Mesothelial cell of epicardium (in vitro differentiated cells): ENCODE data around the gene COX7A2L. TPM values are rescaled to one million over a fixed set of nuclear protein-coding genes. Genes with fewer than 3 reads are reported as not detected.

ENCODE experiments used
- DNase-seq, 2 experiments: peaks; one replicate each; pipeline ENCODE4 v3.0.0; 2021; ENCODE audit warnings: low spot score in 2 of 2; ENCODE audit not compliant: unreplicated experiment in 2 of 2
- H3K27ac Mint-ChIP-seq: 2 replicates; pipeline ENCODE4 v1.8.0; 2021; ENCODE audit warnings: mixed read lengths
- H3K27me3 Mint-ChIP-seq: 2 replicates; pipeline ENCODE4 v1.8.0; 2021; ENCODE audit warnings: low read depth, mixed read lengths
- H3K36me3 Mint-ChIP-seq: 2 replicates; pipeline ENCODE4 v1.8.0; 2021; ENCODE audit warnings: mixed read lengths
- H3K4me1 Mint-ChIP-seq: 2 replicates; pipeline ENCODE4 v1.8.0; 2021; ENCODE audit warnings: mixed read lengths
- H3K4me3 Mint-ChIP-seq: 2 replicates; pipeline ENCODE4 v1.8.0; 2021; ENCODE audit warnings: mild to moderate bottlenecking, moderate library complexity, mixed read lengths
- H3K9me3 Mint-ChIP-seq: 2 replicates; pipeline ENCODE4 v1.8.0; 2021; ENCODE audit warnings: mixed read lengths
- CTCF ChIP-seq: fragments of 200-600 bp; sonication (generic); IDR thresholded peaks from one replicate; pipeline ENCODE4 v1.5.0; 2021; ENCODE audit warnings: antibody characterized with exemption; ENCODE audit not compliant: unreplicated experiment
- total RNA-seq: library from RNA; stranded (reverse); gene quantifications from 3 replicates; pipeline ENCODE4 v1.2.1, GENCODE V29; 2021

COX7A2L gene
- total RNA-seq, 1 donor from 2014 or later, result 82.5 TPM

GRCh38 chr2:42392191-42392590 is 31.2 kb upstream of the COX7A2L start:
- Mint-ChIP-seq H3K36me3 (no peaks in the 10 kb centered on the region), H3K4me1 (no peaks in the 10 kb centered on the region), H3K4me3 (no peak overlapping the region), H3K27me3 (peaks cover 3% of the 10 kb centered on the region), H3K27ac (no peak overlapping the region), H3K9me3 (peaks cover 6% of the 10 kb centered on the region)
- no peak for TF ChIP-seq CTCF
- DNase-seq, result no peak

DNA sequence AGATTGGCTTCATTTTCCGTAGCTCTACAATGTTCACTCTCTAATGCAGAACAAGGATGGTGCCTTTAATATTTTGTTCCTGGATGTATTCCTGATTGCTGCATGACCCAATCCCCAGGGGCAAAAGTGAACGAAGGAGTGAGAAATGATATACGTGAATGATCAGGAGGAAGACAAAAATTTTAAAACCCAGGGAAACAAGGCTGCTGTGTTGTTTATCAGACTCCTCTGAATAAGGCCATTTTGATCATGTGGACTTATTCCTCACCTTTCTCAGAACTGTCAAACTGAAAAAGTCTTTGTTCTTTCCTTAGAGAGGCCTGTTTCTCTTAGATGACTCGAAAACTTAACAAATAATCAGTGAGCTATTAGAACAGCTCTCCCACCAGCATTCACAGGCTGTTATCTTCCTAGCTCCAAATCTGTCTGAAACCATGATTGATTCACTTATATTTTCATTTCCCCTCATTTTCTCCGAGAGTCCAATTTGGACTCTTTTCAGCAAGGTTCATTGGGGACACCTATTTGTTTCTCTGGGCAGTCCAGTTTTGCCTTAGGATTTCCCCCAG is 29.5 kb upstream of the COX7A2L start:
- no peaks in the 10 kb centered on the region for H3K4me1 Mint-ChIP-seq
- no peaks in the 10 kb centered on the region for H3K36me3 Mint-ChIP-seq
- H3K9me3 Mint-ChIP-seq, result peaks cover 6% of the 10 kb centered on the region
- TF ChIP-seq CTCF, result no peak
- H3K4me3 Mint-ChIP-seq, result no peak overlapping the region
- H3K27ac Mint-ChIP-seq, result no peak overlapping the region
- DNase-seq, result no peak
- peaks cover 2% of the 10 kb centered on the region for H3K27me3 Mint-ChIP-seq

- H3K4me3 Mint-ChIP-seq, result no peak overlapping the region
- TF ChIP-seq CTCF, result peak; percentile 40
- H3K27me3 Mint-ChIP-seq, result peaks cover 2% of the 10 kb centered on the region
- no peaks in the 10 kb centered on the region for H3K9me3 Mint-ChIP-seq
- no peak overlapping the region for H3K27ac Mint-ChIP-seq
- peaks cover 5% of the 10 kb centered on the region for H3K4me1 Mint-ChIP-seq
- no peaks in the 10 kb centered on the region for H3K36me3 Mint-ChIP-seq
- DNase-seq, result no peak
These were observed 25.7 kb upstream of the COX7A2L start for GRCh38 chr2:42386682-42387081.

GRCh38 chr2:42385225-42385624 is 24.2 kb upstream of the COX7A2L start:
- peaks cover 2% of the 10 kb centered on the region for H3K27me3 Mint-ChIP-seq
- no peaks in the 10 kb centered on the region for H3K36me3 Mint-ChIP-seq
- no peak for DNase-seq
- no peak for TF ChIP-seq CTCF
- no peaks in the 10 kb centered on the region for H3K9me3 Mint-ChIP-seq
- no peak overlapping the region for H3K4me3 Mint-ChIP-seq
- no peak overlapping the region for H3K27ac Mint-ChIP-seq
- peaks cover 5% of the 10 kb centered on the region for H3K4me1 Mint-ChIP-seq

GRCh38 chr2:42383855-42384530 is 23.0 kb upstream of the COX7A2L start:
- H3K27me3 Mint-ChIP-seq, result peaks cover 2% of the 10 kb centered on the region
- H3K9me3 Mint-ChIP-seq, result no peaks in the 10 kb centered on the region
- H3K4me1 Mint-ChIP-seq, result peaks cover 5% of the 10 kb centered on the region
- no peak for DNase-seq
- H3K4me3 Mint-ChIP-seq, result no peak overlapping the region
- no peak for TF ChIP-seq CTCF
- H3K36me3 Mint-ChIP-seq, result no peaks in the 10 kb centered on the region
- H3K27ac Mint-ChIP-seq, result no peak overlapping the region
